ENCODE results near the gene SASH1. TPM values are rescaled to one million over a fixed set of nuclear protein-coding genes. Genes with fewer than 3 reads are reported as not detected.

SASH1 gene
- total RNA-seq, 1 experiment from 2014 or later = 19.2 TPM

DNA sequence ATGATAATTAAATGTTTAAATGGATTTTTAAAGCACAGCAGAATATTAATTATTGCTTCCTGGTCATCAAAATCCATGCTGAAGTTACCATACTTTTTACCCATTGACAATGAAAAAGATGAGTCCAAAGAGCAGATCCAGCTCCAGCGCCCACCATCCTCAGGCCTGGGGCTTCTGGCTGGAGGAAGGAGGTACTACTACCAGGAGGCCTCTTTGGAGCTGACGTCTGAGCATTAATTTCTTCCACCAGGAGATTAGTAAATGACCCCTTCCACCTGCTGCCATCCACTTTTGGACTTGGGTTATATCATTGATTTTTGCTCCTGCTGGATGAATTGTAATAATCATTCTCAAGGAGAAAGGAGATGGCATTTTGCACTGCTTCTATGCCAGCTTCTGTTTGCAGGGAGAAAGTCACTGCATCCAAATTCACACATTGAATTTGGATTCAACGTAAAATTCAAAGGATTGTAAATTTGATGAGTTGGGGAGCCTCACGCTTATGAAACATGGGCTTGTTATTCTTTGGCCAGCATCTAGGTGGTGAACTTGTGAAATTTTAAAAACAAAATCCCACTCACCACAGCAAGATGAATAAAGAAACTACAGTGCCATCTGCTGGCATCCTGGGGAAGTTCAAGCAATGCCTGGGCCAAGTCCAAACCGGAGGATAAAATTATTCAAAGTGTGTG, 121.8 kb downstream of the SASH1 start:
- ChIA-PET CTCF (interaction anchor here (0.6 to 1.2 kb wide), 2 partner anchors 284 to 287 kb away, joined by 3 to 9 read pairs; no protein-coding TSS in a partner anchor), POLR2A (ENCODE audit: low non-redundant PET) (no interaction called here)
- no peak for TF ChIP-seq EZH2 (IDR thresholded peaks at IDR 0.05; ENCODE audit: borderline replicate concordance, low read depth, low read length, poor library complexity, severe bottlenecking)
- TF ChIP-seq, protein P1, sequence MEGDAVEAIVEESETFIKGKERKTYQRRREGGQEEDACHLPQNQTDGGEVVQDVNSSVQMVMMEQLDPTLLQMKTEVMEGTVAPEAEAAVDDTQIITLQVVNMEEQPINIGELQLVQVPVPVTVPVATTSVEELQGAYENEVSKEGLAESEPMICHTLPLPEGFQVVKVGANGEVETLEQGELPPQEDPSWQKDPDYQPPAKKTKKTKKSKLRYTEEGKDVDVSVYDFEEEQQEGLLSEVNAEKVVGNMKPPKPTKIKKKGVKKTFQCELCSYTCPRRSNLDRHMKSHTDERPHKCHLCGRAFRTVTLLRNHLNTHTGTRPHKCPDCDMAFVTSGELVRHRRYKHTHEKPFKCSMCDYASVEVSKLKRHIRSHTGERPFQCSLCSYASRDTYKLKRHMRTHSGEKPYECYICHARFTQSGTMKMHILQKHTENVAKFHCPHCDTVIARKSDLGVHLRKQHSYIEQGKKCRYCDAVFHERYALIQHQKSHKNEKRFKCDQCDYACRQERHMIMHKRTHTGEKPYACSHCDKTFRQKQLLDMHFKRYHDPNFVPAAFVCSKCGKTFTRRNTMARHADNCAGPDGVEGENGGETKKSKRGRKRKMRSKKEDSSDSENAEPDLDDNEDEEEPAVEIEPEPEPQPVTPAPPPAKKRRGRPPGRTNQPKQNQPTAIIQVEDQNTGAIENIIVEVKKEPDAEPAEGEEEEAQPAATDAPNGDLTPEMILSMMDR (conservative IDR thresholded peaks at IDR 0.05; ENCODE audit: low read depth, low read length) = peak; percentile 95
- Histone ChIP-seq H3K36me3 (ENCODE audit: insufficient read depth, low read length, poor library complexity, severe bottlenecking) (no peaks in the 10 kb centered on the region), H3K4me3 (ENCODE audit: low read depth, low read length, poor library complexity, severe bottlenecking) (no peak overlapping the region), H3K27ac (ENCODE audit: low read depth, low read length, poor library complexity, severe bottlenecking) (no peak overlapping the region), H3K9me3 (ENCODE audit: low read depth, low read length, poor library complexity, severe bottlenecking) (no peaks in the 10 kb centered on the region), H3K27me3 (replicated peaks; ENCODE audit: insufficient read depth, low read depth, low read length, poor library complexity) (no peaks in the 10 kb centered on the region), H3K4me1 (ENCODE audit: insufficient read depth, low read length, poor library complexity, severe bottlenecking) (no peaks in the 10 kb centered on the region)
- intact Hi-C loops (cut with micrococcal nuclease; ENCODE audit: unreplicated experiment) = loop anchor here (1.0 to 5.0 kb wide), 5 partner anchors 64 to 1072 kb away; partner anchors contain the start of genes SAMD5 and SASH1
- peak; percentile 80 for DNase-seq (ENCODE audit: low spot score)
- no TSS peak for BruUV-seq (replicated peaks)

DNA sequence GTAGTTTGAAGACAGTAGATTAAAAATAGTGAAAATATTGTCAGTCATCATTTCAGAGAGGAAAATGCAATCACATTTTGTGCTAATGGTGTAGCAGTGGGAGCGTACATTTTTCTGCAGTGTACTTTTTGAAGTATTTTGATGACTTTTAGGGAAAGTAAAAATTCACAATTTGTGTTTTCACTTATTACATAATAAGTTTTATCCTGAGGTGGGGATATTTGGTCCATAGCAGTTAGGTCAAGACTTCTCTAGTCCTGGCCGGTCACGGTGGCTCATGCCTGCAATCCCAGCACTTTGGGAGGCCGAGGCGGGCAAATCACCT, 122.3 kb downstream of the SASH1 start:
- Histone ChIP-seq H3K36me3 (ENCODE audit: insufficient read depth, low read length, poor library complexity, severe bottlenecking) (no peaks in the 10 kb centered on the region), H3K27ac (ENCODE audit: low read depth, low read length, poor library complexity, severe bottlenecking) (no peak overlapping the region), H3K4me1 (ENCODE audit: insufficient read depth, low read length, poor library complexity, severe bottlenecking) (no peaks in the 10 kb centered on the region), H3K27me3 (replicated peaks; ENCODE audit: insufficient read depth, low read depth, low read length, poor library complexity) (no peaks in the 10 kb centered on the region), H3K9me3 (ENCODE audit: low read depth, low read length, poor library complexity, severe bottlenecking) (no peaks in the 10 kb centered on the region), H3K4me3 (ENCODE audit: low read depth, low read length, poor library complexity, severe bottlenecking) (no peak overlapping the region)
- ChIA-PET POLR2A (ENCODE audit: low non-redundant PET) (no interaction called here), CTCF (interaction anchor here (1.2 kb wide), 1 partner anchor 285 kb away, joined by 9 read pairs; no protein-coding TSS in a partner anchor)
- intact Hi-C loops (cut with micrococcal nuclease; ENCODE audit: unreplicated experiment) = loop anchor here (2.0 kb wide), 1 partner anchor 64 kb away; no protein-coding TSS in a partner anchor
- DNase-seq (ENCODE audit: low spot score) = no peak
- TF ChIP-seq, protein P1 (conservative IDR thresholded peaks at IDR 0.05; ENCODE audit: low read depth, low read length) = no peak
- no peak for TF ChIP-seq EZH2 (IDR thresholded peaks at IDR 0.05; ENCODE audit: borderline replicate concordance, low read depth, low read length, poor library complexity, severe bottlenecking)
- BruUV-seq (replicated peaks) = no TSS peak

DNA sequence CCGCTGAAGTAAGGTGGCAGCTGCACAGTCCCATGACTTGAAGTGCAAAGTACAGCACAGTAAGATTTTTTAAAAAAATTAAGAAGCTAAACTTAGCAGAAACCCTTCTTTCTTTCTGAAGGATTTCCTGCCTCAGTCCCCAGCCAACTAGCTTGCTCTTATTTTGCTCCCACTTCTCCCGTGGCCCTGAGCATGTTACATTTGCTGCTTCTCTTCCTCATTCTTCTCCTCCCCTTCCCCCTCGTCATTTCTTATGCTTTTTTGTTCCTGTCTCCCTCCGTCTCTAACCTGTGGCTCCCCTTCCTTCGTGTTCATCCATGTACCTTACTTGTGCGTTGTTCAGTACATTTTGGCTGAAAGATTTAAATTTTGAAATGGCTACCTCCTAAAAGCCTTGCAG, 123.0 kb downstream of the SASH1 start:
- Histone ChIP-seq H3K4me3 (ENCODE audit: low read depth, low read length, poor library complexity, severe bottlenecking) (no peak overlapping the region), H3K9me3 (ENCODE audit: low read depth, low read length, poor library complexity, severe bottlenecking) (no peaks in the 10 kb centered on the region), H3K27ac (ENCODE audit: low read depth, low read length, poor library complexity, severe bottlenecking) (no peak overlapping the region), H3K36me3 (ENCODE audit: insufficient read depth, low read length, poor library complexity, severe bottlenecking) (no peaks in the 10 kb centered on the region), H3K27me3 (replicated peaks; ENCODE audit: insufficient read depth, low read depth, low read length, poor library complexity) (no peaks in the 10 kb centered on the region), H3K4me1 (ENCODE audit: insufficient read depth, low read length, poor library complexity, severe bottlenecking) (no peaks in the 10 kb centered on the region)
- no peak for TF ChIP-seq EZH2 (IDR thresholded peaks at IDR 0.05; ENCODE audit: borderline replicate concordance, low read depth, low read length, poor library complexity, severe bottlenecking)
- TF ChIP-seq, protein P1 (conservative IDR thresholded peaks at IDR 0.05; ENCODE audit: low read depth, low read length) = no peak
- no peak for DNase-seq (ENCODE audit: low spot score)
- ChIA-PET CTCF (interaction anchor here (0.7 to 1.4 kb wide), 2 partner anchors 286 to 305 kb away, joined by 4 to 7 read pairs; no protein-coding TSS in a partner anchor), POLR2A (ENCODE audit: low non-redundant PET) (no interaction called here)
- BruUV-seq (replicated peaks) = no TSS peak
- intact Hi-C loops (cut with micrococcal nuclease; ENCODE audit: unreplicated experiment) = loop anchor here (2.0 kb wide), 1 partner anchor 63 kb away; no protein-coding TSS in a partner anchor

Data from A673 (cell line).